T-helper 2 cell treated with Interferon-gamma antibody and Interleukin-4, amounts not matched to agents 5 μg/mL and 100 μg/mL, for 36 hours (primary cell): ENCODE measurements around the gene KRT74.
A peak's percentile ranks its signal among the peaks of the same experiment; 100 is the strongest.

Source experiments
- DNase-seq: peaks from one replicate; pipeline ENCODE4 v3.0.0; 2021; ENCODE audit warnings: low spot score
- H3K27ac Mint-ChIP-seq: one replicate; pipeline ENCODE4 v1.8.0; 2021; ENCODE audit warnings: mild to moderate bottlenecking, mixed read lengths
- H3K27me3 Mint-ChIP-seq: one replicate; pipeline ENCODE4 v1.8.0; 2021; ENCODE audit warnings: low read depth, mixed read lengths
- H3K36me3 Mint-ChIP-seq: one replicate; pipeline ENCODE4 v1.8.0; 2021; ENCODE audit warnings: low read depth, mixed read lengths
- H3K4me1 Mint-ChIP-seq: one replicate; pipeline ENCODE4 v1.8.0; 2021; ENCODE audit warnings: low read depth, mixed read lengths
- H3K4me3 Mint-ChIP-seq: one replicate; pipeline ENCODE4 v1.8.0; 2022; ENCODE audit warnings: mild to moderate bottlenecking, moderate library complexity, mixed read lengths
- H3K9me3 Mint-ChIP-seq: one replicate; pipeline ENCODE4 v1.8.0; 2021; ENCODE audit warnings: mixed read lengths

The KRT74 gene

DNA sequence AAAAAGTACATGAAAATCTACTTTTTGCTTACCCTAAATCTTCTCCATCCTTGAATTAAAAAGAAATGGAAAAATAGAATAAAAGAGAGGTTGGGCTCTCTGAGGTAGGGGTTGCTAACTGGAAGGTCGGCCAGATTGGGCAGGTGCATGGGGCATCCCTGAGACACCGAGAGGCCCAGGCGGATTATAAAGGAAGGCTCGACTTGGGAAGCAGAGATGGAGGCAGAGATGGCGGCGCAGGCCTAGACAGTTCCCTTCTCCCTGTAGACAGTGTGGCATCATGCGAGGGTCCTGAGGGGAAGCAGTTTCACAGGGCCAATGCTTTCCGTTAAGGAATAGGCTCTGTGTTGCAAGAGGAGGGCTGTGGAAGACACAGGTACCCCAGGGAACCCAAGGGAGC is 3.7 kb upstream of the KRT74 start:
- Mint-ChIP-seq H3K27ac (no peak overlapping the region), H3K9me3 (no peaks in the 10 kb centered on the region), H3K36me3 (no peaks in the 10 kb centered on the region), H3K27me3 (no peaks in the 10 kb centered on the region), H3K4me1 (peaks cover 3% of the 10 kb centered on the region), H3K4me3 (no peak overlapping the region)
- DNase-seq = no peak

- Mint-ChIP-seq H3K27me3 (no peaks in the 10 kb centered on the region), H3K4me1 (peaks cover 3% of the 10 kb centered on the region), H3K4me3 (no peak overlapping the region), H3K9me3 (no peaks in the 10 kb centered on the region), H3K36me3 (no peaks in the 10 kb centered on the region), H3K27ac (no peak overlapping the region)
- no peak for DNase-seq
Measured at GRCh38 chr12:52575948-52576347, 2.3 kb upstream of the KRT74 start.

DNA sequence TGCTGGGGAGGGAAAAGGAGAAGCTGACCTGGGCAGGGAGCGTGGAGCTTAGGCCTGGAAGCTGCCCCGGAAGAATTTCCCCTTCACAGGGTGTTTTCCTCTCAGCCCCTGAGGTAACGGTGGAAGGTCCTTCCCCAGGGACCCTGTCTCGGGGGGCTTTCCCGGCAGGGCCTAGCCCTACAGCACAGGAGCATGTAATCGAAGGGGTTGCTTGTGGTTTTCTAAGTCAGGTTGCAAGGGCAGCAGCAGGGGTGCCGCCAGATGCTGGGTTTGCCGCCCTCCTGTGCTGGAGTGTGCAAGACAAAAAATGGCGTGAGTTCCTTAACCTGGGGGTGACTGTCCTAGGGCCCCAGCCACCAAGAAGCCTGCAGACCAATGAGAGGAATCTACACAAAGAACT is 1.6 kb upstream of the KRT74 start:
- H3K4me1 Mint-ChIP-seq = peaks cover 2% of the 10 kb centered on the region
- H3K4me3 Mint-ChIP-seq = no peak overlapping the region
- H3K27ac Mint-ChIP-seq = no peak overlapping the region
- no peaks in the 10 kb centered on the region for H3K9me3 Mint-ChIP-seq
- no peaks in the 10 kb centered on the region for H3K36me3 Mint-ChIP-seq
- no peaks in the 10 kb centered on the region for H3K27me3 Mint-ChIP-seq
- DNase-seq = no peak

GRCh38 chr12:52573306-52573705 is 337 bp downstream of the KRT74 start:
- Mint-ChIP-seq H3K27me3 (no peaks in the 10 kb centered on the region), H3K4me3 (no peak overlapping the region), H3K9me3 (no peaks in the 10 kb centered on the region), H3K36me3 (no peaks in the 10 kb centered on the region), H3K4me1 (no peaks in the 10 kb centered on the region), H3K27ac (no peak overlapping the region)
- no peak for DNase-seq

DNA sequence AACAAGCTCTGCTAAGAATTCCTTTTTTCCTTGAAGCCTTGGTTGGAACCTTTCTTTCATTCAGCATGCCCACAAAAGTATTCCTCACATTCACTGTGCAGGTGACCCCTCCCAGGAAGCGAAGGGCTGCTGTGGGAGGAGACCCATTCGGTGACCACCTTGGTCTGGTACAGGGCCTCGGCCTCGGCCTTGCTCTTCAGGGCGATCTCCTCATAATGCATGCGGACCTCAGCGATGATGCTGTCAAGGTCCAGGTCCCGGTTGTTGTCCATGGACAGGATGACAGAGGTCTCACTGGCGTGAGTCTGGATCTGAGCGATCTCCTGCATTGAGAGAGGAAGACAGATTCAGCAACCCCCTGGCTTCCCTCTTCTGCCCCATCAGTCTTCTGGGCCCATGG is 3.1 kb downstream of the KRT74 start:
- no peak overlapping the region for H3K27ac Mint-ChIP-seq
- H3K9me3 Mint-ChIP-seq = no peaks in the 10 kb centered on the region
- no peaks in the 10 kb centered on the region for H3K36me3 Mint-ChIP-seq
- no peak for DNase-seq
- peaks cover 4% of the 10 kb centered on the region for H3K27me3 Mint-ChIP-seq
- H3K4me1 Mint-ChIP-seq = no peaks in the 10 kb centered on the region
- H3K4me3 Mint-ChIP-seq = no peak overlapping the region

GRCh38 chr12:52568111-52568510 is 5.5 kb downstream of the KRT74 start:
- H3K27me3 Mint-ChIP-seq = peaks cover 22% of the 10 kb centered on the region
- H3K36me3 Mint-ChIP-seq = no peaks in the 10 kb centered on the region
- H3K4me3 Mint-ChIP-seq = no peak overlapping the region
- H3K27ac Mint-ChIP-seq = no peak overlapping the region
- no peak for DNase-seq
- H3K4me1 Mint-ChIP-seq = no peaks in the 10 kb centered on the region
- no peaks in the 10 kb centered on the region for H3K9me3 Mint-ChIP-seq

- H3K4me1 Mint-ChIP-seq = no peaks in the 10 kb centered on the region
- no peak for DNase-seq
- H3K9me3 Mint-ChIP-seq = no peaks in the 10 kb centered on the region
- H3K27ac Mint-ChIP-seq = no peak overlapping the region
- H3K4me3 Mint-ChIP-seq = no peak overlapping the region
- no peaks in the 10 kb centered on the region for H3K36me3 Mint-ChIP-seq
- H3K27me3 Mint-ChIP-seq = peaks cover 22% of the 10 kb centered on the region
Measured at GRCh38 chr12:52566847-52567291, 6.8 kb downstream of the KRT74 start.

DNA sequence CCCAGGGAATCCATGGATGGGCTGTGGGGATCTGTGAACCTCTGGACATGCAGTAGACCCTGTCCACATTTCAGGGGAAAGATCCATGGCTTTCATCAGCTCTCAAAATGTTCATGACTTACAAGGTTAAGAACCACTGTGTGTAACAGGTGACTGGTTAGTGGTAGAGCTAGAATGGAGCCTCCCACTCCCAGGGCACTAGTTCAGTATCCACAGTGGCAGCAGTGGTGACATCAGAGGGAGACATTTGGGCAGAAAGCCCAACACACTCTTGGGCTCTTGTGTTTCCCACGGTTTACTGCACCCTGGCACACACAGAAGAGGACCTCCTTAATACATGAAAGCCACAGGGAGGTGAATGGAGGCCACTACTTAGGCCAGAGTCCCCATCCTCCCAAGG is 9.1 kb downstream of the KRT74 start:
- Mint-ChIP-seq H3K4me3 (no peak overlapping the region), H3K27me3 (peaks cover 33% of the 10 kb centered on the region), H3K4me1 (no peaks in the 10 kb centered on the region), H3K36me3 (no peaks in the 10 kb centered on the region), H3K9me3 (no peaks in the 10 kb centered on the region), H3K27ac (no peak overlapping the region)
- no peak for DNase-seq

DNA sequence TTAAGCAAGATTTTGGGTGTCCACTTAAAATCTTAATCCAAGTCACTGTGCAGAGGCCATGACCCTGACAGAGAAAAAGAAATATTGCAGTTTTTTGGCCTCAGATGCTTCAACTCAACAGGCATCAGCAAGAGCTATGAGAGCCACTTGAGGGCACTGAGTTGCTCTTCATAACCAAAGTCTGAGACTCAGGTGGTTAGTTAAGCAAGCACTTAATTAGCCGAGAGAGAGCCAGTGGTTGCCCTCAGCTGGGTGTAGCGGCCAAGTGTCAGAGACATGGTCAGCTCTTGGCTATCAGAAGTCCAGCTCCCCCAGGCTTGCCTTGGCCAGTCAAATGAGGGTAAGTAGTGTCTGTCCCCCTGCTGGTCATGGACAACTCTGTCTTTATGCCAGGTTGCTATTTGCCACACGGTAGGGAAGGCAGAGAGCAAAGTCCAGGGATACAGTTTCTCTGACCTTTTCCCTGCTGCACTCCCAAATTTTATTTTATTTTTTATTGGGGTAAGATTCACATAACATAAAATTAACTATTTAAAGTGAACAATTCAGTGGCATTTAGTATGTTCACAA is 11.7 kb downstream of the KRT74 start:
- Mint-ChIP-seq H3K9me3 (no peaks in the 10 kb centered on the region), H3K27ac (no peak overlapping the region), H3K4me3 (no peak overlapping the region), H3K4me1 (no peaks in the 10 kb centered on the region), H3K36me3 (no peaks in the 10 kb centered on the region), H3K27me3 (peaks cover 35% of the 10 kb centered on the region)
- DNase-seq = no peak

- no peak overlapping the region for H3K4me3 Mint-ChIP-seq
- no peaks in the 10 kb centered on the region for H3K4me1 Mint-ChIP-seq
- no peak overlapping the region for H3K27ac Mint-ChIP-seq
Measured at GRCh38 chr12:52559979-52560378, 13.7 kb downstream of the KRT74 start.

DNA sequence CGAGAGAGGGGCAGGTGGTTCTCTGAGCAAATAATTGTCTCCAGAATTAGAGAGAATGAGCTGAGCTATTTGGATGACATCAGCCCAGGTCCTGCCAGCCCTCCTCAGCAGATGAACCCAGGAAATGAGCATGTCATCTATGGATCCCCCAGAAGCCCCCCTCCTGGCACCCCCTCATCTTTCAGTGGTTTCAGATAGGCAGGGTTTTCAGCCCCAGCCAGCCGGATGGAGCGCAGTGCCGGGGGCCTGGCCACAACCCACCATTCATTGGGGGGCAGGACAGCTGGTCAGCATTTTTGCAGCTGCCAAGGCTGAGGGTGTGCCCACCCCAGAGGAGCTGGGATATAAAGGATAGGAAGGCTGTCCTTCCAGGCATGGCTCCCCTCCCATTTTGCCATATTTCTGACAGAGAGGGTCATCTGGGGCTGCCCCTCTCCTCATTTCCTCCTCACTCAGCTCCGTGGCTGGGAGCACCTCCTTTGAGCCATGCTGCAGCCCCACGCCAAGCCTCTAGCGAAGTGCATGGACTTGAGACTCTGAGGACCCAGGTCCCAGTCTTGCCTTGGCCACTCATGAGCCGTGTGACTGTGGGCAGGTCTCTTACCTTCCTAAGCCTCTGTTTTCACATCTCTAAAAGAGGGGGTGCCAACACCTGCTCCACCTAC is 14.7 kb downstream of the KRT74 start:
- no peaks in the 10 kb centered on the region for H3K4me1 Mint-ChIP-seq
- no peaks in the 10 kb centered on the region for H3K36me3 Mint-ChIP-seq
- H3K4me3 Mint-ChIP-seq = no peak overlapping the region
- H3K27ac Mint-ChIP-seq = no peak overlapping the region
- no peak for DNase-seq
- H3K9me3 Mint-ChIP-seq = no peaks in the 10 kb centered on the region
- H3K27me3 Mint-ChIP-seq = peaks cover 35% of the 10 kb centered on the region

More at GRCh38 chr12:52559979-52560378, 13.7 kb downstream of the KRT74 start:
- Mint-ChIP-seq H3K27me3 (peaks cover 35% of the 10 kb centered on the region), H3K36me3 (no peaks in the 10 kb centered on the region), H3K9me3 (no peaks in the 10 kb centered on the region)
- no peak for DNase-seq

GRCh38 chr12:52557476-52557875 is 16.2 kb downstream of the KRT74 start:
- Mint-ChIP-seq H3K4me3 (no peak overlapping the region), H3K4me1 (no peaks in the 10 kb centered on the region), H3K36me3 (no peaks in the 10 kb centered on the region), H3K27ac (peak overlapping the region; percentile 16), H3K27me3 (peaks cover 30% of the 10 kb centered on the region), H3K9me3 (no peaks in the 10 kb centered on the region)
- DNase-seq = no peak

DNA sequence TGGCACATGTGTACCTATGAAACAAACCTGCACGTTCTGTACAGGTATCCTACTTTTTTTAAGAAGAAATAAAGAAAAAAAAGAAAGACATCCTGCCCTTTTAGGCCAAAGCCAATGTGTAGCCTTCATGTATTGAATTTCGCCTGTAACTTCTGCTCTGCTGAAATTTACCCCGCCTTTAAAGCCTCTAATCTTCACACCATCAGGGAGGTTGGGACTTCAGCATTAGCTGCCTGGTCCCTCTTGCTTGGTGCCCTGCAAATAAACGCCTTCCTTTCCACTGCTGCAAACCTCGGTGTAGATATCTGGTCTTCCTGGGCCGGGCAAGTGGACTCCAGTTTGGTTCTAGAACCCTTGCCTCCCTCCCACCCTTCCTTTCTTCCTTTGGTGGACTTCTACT is 18.1 kb downstream of the KRT74 start:
- Mint-ChIP-seq H3K4me1 (no peaks in the 10 kb centered on the region), H3K27ac (no peak overlapping the region), H3K4me3 (no peak overlapping the region), H3K9me3 (no peaks in the 10 kb centered on the region), H3K27me3 (peaks cover 25% of the 10 kb centered on the region), H3K36me3 (no peaks in the 10 kb centered on the region)
- DNase-seq = no peak

DNA sequence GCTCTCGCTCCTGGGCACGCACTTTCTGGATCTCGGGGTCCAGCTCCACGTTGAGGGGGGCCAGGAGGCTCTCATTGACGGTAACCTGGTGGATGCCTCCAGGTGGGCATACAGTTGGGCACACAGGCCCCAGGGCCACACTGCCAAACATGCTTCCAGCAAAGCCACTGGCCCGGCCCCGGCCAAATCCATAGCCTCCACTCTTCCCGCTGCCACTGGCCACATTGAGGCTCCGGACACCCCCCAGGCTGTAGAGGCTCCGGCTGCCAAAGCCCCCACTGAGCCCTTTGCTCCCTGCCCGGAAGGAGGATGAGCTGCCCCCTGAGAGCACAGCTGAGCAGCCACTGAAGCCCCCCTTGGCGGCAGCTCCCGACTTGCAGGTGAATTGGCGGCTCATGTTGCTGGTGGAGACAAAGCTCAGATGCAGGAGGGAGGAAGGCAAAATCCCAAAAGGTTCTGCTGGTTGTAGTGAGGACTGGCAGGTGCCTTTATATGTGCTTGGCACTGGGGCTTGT is 20.9 kb downstream of the KRT74 start, which contains the start of gene KRT71:
Gene KRT71 (minus strand): TSS at position 465 of the 515 bp plus-strand sequence. CDS start 68 bp downstream, at position 397.
- no peaks in the 10 kb centered on the region for H3K36me3 Mint-ChIP-seq
- no peak within 1 kb of the TSS for H3K4me3 Mint-ChIP-seq
- H3K27ac Mint-ChIP-seq = no peak within 1 kb of the TSS
- no peaks in the 10 kb centered on the region for H3K9me3 Mint-ChIP-seq
- no peak for DNase-seq
- H3K4me1 Mint-ChIP-seq = no peaks in the 10 kb centered on the region
- H3K27me3 Mint-ChIP-seq = peaks cover 25% of the 10 kb centered on the region
